ENCODE data around the gene ALDH3A1. TPM values are rescaled to one million over a fixed set of nuclear protein-coding genes. Genes with fewer than 3 reads are reported as not detected.

ALDH3A1 gene
- not detected for total RNA-seq (2013)
- not detected for polyA plus RNA-seq
- not detected in 2 replicates for polyA minus RNA-seq
- 0 to 1.8 (median 0.12) reads per million in 11 experiments for total RNA-seq

GRCh38 chr17:19747829-19748806, at the start of gene ALDH3A1:
Gene ALDH3A1 (minus strand): TSS chr17:19748298. CDS start chr17:19745129, 3,169 bp downstream.
- H2AFZ ChIP-seq (ENCODE audit: insufficient read depth, low read depth, low read length, poor library complexity, severe bottlenecking): no peak within 1 kb of the TSS

More at GRCh38 chr17:19747829-19748806, at the start of gene ALDH3A1:
- no peaks in the 10 kb centered on the region for H3K79me2 ChIP-seq (ENCODE audit: insufficient read depth, low read length)
- H3K27ac Mint-ChIP-seq: no peak within 1 kb of the TSS
- no peaks in the 10 kb centered on the region for H4K20me1 ChIP-seq (ENCODE audit: insufficient read depth, low read length)
- peaks cover 18% of the 10 kb centered on the region for H3K4me1 Mint-ChIP-seq
- peaks cover 17% of the 10 kb centered on the region in 2 donors for H3K4me1 ChIP-seq (ENCODE audit: control insufficient read depth in 1 of 2, insufficient read depth in 2 of 2, low read length in 2 of 2)
- peak within 1 kb of the TSS in 1 of 2 donors; percentile 16 for H3K4me3 Mint-ChIP-seq
- peaks cover 5 to 16% (median 8%) of the 10 kb centered on the region in 3 donors for H3K27me3 Mint-ChIP-seq (ENCODE audit: low read depth in 3 of 3)
- H3K27ac ChIP-seq (ENCODE audit: low read depth in 1 of 2, low read length in 2 of 2): no peak within 1 kb of the TSS
- H3K27me3 ChIP-seq (ENCODE audit: control insufficient read depth in 2 of 2, insufficient read depth in 2 of 2, low read length in 2 of 2): no peaks in the 10 kb centered on the region
- no peak for TF ChIP-seq CTCF (IDR thresholded peaks at IDR 0.05)
- 79% methylated on average over 13 of the region's 25 CpGs for WGBS (ENCODE audit: insufficient coverage)
- H3K9ac ChIP-seq (ENCODE audit: insufficient read depth, low read length, poor library complexity, severe bottlenecking): no peak within 1 kb of the TSS
- H3K36me3 Mint-ChIP-seq: no peaks in the 10 kb centered on the region
- H3K4me2 ChIP-seq (replicated peaks; ENCODE audit: extremely low read depth, low read length, poor library complexity, severe bottlenecking): no peak within 1 kb of the TSS
- no peak for DNase-seq
- no peaks in the 10 kb centered on the region for H3K36me3 ChIP-seq (replicated peaks in 1 of 2; ENCODE audit: control insufficient read depth in 1 of 2, insufficient read depth in 2 of 2, low read length in 2 of 2)
- peaks cover 0 to 1% (median 0%) of the 10 kb centered on the region in 7 donors for H3K9me3 Mint-ChIP-seq
- H3K4me3 ChIP-seq (replicated peaks in 1 of 3; ENCODE audit: low read depth in 2 of 3, low read length in 3 of 3): no peak within 1 kb of the TSS
- intact Hi-C loops (cut with micrococcal nuclease): loop anchor here in 1 of 2 donors (5.0 kb wide), 1 partner anchor 46 kb away; no protein-coding TSS in a partner anchor
- no peaks in the 10 kb centered on the region for H3K9me3 ChIP-seq (replicated peaks in 1 of 2; ENCODE audit: control insufficient read depth in 1 of 2, insufficient read depth in 1 of 2, low read length in 2 of 2)
